Limb (tissue), 2 donors: Measurements from ENCODE around the gene PHPT1.
"Not testable (repeated sequence)": the region's sequence is repeated elsewhere in the genome, so short reads cannot be mapped to it uniquely, and the experiment has no call there.

Source experiments
- DNase-seq, 2 donors: peaks; one replicate each; pipeline ENCODE4 v3.0.0-alpha.2; 2016; ENCODE audit errors: extremely low spot score in 2 of 2

Gene PHPT1

DNA sequence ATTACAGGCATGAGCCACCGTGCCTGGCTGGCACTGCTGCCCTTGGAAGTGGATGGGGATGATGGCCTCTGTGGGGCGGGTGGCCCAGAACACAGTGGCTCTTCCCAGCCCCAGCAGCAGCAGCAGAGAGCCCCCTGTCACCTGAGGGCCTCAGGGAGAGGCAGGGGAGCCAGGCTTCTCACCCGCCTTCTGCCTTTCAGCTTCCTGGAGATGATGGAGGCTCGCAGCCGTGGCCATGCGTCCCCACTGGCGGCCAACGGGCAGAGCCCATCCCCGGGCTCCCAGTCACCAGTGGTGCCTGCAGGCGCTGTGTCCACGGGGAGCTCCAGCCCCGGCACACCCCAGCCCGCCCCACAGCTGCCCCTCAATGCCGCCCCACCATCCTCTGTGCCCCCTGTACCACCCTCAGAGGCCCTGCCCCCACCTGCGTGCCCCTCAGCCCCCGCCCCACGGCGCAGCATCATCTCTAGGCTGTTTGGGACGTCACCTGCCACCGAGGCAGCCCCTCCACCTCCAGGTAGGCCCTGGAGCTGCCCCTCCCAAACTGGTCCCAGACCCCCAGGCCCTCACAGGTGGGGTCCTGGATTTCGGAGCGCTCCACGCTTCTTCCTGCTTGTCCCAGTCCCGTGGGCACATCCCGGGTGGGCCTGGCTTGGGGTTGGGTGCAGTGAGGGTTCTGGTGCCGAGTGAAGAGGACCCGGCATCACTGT, 11.9 kb upstream of the PHPT1 start:
- peak in 1 of 2 donors; percentile 21 for DNase-seq

DNA sequence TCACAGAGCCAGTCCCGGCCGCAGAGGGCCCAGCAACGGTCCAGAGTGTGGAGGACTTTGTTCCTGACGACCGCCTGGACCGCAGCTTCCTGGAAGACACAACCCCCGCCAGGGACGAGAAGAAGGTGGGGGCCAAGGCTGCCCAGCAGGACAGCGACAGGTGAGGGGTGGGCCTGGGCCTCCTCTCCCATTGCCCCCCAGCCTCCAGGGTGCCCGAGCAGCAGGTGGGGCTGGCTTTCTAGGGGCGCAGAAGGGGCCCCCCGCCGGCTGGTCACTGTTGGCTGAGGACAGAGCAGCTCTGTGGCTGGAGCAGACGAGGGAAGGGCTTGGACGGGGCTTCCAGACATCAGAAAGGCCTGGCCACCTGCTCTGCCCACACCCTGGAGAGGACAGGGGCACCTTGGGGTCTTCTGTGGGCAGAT, 11.3 kb upstream of the PHPT1 start:
- peak in 1 of 2 donors; percentile 26 for DNase-seq

DNA sequence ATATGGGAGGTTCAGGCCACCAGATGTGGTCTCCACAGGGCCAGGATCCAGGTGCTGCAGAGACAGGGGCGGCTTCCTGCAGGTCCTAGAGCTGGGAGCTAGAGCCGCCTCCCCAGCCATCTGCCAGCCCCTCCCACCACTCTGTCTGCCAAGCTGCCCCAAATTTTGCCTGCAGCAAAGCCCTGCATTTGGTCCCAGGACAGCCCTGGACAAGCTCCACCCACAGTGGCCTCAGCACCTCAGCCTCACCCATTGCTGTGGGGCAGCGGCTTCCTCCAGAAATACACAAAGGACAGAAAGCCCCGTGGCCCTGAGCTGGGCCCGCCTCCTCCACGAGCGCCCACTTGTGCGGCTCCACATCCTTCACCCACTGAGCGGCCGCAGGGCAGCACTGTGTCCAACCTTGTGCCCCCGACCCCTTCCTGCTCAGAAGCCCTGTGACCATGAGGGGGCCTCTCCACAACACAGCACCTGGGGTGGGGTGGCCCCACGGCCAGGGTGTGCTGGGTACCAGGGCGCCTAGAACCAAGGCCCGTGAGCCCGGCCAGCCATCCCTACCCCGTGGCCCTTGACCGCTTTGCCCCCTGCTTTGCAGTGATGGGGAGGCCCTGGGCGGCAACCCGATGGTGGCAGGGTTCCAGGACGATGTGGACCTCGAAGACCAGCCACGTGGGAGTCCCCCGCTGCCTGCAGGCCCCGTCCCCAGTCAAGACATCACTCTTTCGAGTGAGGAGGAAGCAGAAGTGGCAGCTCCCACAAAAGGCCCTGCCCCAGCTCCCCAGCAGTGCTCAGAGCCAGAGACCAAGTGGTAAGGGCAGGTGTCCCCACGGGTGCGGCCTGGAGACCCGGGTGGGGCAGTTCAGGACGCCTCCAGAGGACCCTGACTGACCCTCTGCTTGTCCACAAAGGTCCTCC, 10.6 kb upstream of the PHPT1 start:
- DNase-seq = peak in 1 of 2 donors; percentile 28

DNA sequence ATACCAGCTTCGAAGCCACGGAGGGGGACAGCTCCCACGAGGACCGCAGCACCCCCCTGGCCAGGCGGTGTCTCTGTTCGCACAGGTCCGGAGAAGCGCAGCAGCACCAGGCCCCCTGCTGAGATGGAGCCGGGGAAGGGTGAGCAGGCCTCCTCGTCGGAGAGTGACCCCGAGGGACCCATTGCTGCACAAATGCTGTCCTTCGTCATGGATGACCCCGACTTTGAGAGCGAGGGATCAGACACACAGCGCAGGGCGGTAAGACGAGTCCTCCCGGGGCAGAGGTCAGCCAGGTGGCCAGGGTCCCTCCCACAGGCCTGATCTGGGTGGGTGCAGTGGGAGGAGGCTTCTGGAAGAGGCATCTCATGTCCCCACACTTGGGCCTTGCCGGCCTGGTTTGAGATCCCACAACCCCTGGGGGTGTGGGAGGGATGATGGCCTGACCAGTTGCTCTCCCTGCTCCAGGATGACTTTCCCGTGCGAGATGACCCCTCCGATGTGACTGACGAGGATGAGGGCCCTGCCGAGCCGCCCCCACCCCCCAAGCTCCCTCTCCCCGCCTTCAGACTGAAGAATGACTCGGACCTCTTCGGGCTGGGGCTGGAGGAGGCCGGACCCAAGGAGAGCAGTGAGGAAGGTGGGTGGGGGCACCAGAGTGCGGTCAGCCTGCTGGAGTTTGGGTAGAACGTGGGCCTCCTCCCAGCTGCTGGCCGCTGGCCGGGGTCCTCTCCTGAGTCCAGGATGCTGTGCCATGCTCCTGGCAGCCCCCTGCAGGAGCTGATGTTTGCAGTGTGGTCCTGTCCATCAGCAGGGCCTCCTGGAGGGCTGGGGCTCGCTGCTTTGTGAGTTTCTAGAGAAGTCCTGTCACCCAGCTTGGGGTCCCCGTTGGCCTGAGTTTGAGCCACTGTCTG, 9.7 kb upstream of the PHPT1 start:
- no peak for DNase-seq

DNA sequence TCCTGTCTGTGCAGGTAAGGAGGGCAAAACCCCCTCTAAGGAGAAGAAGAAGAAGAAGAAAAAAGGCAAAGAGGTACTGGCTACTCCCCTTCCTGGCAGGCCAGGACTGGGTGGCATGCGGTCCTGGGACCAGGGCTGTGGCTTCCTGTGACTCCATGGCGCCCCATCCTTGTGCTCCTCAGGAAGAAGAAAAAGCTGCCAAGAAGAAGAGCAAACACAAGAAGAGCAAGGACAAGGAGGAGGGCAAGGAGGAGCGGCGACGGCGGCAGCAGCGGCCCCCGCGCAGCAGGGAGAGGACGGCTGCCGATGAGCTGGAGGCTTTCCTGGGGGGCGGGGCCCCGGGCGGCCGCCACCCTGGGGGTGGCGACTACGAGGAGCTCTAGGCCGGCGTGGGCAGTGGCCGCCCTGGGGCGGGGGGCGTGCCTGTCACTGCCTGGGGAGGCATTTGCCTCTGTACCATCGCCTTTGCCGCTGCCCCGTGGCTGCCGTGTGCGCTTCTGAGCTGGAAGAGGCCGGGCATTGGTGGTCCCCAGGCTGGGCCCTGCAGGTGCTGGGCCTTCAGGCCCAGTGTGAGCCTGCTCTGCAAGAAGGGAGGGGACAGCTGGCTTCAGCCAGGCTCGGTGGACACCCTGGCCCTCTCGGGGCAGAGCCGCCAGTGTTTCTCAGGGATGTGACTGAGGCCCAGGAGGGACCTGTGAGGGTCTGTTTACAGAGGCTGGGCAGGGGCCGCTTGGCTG, 8.9 kb upstream of the PHPT1 start:
- no peak for DNase-seq

DNA sequence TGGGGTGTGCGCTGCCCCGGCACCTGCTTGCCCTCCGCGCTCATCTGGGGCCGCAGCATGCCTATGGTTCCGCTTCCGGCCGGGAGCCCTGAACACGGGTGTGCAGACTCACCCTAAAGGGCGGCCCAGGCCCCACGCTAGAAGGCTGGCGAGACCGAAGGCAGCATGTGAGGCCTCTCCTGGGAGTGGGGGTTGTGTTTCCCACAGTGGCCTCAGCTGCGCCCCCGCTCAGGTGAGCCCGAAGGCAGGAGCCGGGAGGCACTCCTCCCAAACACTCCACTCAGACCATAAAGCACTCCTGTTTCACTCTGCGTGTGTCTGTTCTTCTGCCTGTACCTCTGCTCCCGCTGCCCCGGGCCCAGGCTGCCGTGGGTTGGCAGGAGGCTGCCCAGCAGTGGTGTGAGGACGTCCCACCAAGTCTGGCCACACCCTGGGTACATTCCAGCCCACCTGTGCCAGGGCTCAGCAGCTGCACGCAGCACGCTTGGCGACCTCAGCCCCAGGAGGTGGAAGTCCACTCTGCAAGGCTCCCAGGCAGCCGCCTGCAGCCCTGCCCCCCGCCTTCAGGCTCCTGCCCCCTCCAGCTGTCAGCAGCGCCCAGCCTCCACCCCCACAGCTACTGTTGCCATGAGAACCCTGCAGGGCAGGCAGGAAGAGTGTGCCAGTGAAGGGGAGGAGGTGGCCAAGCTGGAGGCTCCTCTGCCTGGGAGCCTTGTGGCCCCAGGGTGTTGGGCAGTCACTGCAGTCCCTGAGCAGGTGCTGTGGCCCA, 8.1 kb upstream of the PHPT1 start:
- no peak for DNase-seq

DNA sequence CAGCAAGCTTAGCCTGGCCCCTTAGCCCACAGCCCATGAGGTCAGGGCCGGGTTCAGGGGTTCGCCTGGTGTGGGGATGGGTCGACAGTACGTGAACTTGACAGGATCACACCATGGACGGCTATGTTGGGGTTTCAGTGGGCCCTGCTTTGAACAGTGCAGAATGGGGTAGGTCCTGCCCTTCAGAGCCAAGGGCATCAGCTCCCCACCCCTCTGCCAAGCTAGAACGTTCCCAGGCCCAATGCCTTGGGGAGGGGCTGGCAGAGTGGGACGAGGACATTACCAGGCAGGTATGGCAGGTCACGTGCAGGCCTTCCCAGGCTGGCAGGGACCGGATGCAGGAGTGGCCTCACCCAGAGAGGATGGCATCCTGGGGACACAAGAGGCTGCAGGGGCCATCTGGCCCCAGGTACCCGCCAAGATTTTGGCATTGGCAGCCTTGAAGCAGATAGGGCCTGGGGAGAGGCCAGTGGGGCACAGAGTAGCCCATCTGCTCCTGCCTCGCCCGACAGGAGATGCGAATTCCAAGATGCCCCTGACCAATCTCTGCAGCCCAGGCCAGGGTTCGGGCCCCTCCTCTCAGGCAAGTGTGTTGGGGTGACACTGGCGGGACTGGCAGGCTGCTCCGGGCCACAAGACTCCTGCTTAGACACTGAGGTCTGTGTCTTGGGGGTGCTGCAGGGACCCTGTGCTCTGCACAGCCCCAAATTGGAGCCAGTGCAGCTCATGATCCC, 7.4 kb upstream of the PHPT1 start:
- not testable (repeated sequence) for DNase-seq

DNA sequence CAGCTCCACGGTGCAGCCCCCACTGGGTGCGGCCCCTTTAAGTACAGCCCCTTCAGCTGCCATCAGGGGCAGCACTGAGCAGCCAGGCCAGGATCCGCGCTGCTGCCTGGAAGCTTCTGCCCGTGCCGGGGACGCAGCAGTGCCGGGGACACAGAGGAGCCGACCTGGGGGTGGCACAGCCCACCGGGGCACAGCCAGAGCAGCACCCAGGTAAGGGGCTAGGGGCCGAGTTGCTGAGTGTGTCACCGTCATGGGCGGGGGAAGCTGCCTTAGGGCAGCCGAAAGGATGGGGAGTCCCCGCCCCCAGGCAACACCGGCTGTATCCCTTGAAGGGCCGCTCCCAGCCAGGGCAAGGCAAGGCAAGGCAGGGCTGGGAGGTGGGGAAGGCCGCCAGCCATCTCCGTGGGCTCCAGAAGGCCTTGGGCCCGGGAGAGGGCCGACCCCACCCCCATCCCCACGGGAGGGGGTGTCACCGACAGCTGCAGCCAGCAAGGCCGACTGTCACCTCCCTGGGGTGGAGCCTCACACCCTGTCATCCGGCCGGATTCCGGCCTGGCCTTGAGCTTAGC, 6.7 kb upstream of the PHPT1 start, which contains the start of gene AJM1:
Gene AJM1, plus strand, starts transcription at position 99 of the 569 bp plus-strand sequence. CDS start 1,937 bp downstream, outside the sequence.
- DNase-seq = peak; percentile 72 to 90

DNA sequence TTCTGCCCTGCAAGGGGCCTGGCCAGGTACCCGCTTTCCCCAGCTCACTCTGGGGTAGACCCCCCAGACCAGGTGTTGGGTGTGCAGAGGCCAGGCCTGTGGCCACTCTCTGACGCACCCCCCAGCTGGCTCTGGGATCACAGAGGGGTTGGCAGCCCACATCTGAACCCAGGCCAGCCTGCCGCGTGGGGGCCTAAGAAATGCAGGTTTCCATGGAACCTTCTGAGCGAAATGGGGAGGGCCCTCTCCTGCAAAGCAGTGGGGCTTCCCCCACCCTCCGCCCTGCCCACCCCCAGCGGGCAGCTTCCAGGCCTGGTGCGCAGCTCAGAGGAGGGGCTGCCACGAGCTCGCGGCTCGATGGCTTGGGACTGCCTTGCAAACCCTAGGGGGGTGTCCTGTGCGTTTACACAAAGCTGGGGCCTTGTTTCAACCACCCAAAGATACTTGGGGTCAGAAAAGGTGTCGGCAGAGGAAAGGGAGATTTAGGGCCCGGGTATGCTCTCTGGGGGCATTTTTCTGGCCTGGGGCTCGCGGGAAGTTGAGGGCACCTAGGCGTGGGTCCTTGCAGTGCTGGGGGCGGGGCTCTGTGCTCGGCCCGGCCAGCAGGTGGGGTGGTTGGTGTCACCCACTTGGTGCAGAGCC, 5.9 kb upstream of the PHPT1 start:
- not testable (repeated sequence) for DNase-seq

DNA sequence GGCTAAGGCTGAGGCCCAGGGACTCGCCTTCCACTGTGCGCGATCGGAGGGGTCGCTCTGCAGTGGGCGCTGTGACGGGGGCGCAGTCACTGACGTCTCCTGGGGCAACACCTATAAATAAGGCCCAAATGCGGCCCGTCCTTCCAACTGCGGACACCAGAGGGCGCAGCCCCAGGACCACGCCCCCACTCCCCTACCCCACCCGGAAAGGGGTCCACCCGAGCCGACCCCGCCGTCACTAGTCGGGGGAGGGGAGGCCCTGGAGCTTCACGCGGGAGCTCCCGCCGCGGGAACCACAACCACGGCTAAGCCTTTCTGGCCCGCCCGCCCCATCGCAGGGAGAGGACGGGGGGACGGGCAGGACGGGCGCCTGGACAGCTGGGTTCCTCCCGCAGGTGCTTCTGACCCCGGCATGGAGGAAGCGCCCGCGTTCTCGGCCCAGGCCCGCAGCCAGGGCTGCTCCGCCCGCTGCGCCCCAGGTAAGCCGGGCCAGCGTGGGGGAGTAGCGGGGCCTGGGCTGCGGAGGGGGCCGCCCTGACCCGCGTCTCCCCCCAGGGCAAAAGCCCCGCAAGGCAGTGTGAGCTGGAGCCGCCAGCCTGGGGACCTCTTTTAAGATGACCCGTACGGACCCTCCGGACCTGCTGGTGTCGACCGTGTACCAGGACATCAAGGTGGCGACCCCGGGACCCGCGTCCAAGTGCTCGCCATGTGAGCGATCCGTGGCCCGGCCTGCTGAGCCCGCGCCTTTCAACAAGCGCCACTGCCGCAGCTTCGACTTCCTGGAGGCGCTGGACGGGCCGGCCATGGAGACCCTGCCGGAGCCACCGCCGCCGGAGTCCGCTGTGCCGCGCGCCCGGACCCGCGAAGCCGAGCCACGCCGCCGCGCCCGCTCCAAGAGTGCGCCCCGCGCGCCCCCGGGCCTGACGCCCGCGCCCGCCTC, 5.1 kb upstream of the PHPT1 start:
- DNase-seq = peak in 1 of 2 donors; percentile 76

DNA sequence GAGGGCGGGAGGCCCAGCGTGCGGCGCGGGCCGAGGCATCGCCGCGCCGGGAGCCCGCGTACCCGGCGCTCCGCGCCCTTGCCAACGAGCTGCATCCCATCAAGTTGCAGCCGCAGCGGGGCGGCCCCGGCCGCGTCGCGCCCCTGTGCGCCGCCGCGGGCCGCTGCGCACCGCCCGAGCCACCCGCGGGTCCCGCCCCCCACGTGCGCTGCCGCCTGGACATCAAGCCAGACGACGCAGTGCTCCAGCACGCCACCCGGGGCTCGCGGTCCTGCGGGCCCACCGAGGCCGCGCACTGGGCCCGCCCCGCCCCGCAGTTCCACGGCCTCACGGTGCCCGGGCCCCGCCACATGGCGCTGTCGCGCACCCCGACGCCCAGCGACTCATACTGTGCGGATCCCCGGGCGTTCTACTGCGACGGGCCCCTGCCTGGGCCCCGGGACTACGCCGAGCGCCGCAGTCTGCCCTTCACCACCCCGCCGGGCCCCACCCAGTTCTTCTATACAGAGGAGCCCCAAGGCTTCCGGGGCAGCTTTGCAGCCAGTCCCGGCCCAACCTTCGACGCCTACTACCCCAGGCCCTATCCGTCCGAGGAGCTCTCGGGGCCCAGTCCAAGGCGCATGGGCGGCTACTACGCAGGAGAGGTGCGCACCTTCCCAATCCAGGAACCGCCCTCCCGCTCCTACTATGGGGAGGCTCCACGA, 4.3 kb upstream of the PHPT1 start:
- DNase-seq = no peak

DNA sequence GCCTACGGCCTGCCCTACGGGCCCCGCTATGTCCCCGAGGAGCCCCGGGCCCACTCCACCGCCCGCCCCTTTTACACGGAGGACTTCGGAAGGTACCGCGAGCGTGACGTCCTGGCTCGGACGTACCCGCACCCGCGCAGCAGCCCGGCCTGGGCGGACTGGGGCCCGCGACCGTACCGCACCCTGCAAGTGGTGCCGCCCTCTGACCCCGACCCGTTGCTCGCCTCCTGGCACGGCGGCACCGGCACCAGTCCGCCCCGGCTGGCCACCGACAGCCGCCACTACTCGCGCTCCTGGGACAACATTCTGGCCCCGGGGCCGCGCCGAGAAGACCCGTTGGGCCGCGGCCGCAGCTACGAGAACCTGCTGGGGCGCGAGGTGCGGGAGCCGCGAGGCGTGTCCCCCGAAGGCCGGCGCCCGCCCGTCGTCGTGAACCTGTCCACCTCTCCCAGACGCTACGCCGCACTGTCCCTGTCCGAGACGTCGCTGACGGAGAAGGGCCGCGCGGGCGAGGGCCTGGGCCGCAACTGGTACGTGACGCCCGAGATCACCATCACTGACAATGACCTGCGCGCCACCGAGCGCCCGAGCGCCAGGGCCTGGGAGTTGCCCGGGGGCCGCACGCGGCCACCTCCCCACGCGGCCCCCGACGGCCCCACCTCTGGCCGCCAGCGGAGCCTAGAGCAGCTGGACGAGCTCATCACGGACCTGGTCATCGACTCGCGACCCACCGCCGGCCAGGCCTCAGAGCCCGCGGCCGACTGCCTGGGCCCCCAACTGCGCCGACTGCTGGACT, 3.5 kb upstream of the PHPT1 start:
- no peak for DNase-seq

DNA sequence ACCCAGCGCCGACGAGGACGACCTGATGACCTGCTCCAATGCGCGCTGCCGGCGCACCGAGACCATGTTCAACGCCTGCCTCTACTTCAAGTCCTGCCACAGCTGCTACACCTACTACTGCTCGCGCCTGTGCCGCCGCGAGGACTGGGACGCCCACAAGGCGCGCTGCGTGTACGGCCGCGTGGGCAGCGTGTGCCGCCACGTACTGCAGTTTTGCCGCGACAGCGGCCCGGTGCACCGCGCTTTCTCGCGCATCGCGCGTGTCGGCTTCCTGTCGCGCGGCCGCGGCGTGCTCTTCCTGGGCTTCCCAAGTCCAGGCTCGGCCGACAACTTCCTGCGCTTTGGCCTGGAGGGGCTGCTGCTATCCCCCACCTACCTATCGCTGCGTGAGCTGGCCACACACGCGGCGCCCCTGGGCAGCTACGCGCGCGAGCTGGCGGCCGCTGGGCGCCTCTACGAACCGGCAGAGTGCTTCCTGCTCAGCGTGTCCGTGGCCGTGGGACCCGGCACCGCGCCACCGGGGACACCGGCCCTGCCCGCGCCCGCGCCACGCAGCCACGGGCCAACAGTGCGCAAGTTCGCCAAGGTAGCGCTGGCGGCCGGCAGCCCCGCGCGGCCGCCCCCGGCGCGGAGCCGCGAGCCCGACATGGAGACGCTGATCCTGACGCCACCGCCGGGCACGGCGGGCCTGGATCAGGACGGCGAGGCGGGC, 2.7 kb upstream of the PHPT1 start:
- no peak for DNase-seq

DNA sequence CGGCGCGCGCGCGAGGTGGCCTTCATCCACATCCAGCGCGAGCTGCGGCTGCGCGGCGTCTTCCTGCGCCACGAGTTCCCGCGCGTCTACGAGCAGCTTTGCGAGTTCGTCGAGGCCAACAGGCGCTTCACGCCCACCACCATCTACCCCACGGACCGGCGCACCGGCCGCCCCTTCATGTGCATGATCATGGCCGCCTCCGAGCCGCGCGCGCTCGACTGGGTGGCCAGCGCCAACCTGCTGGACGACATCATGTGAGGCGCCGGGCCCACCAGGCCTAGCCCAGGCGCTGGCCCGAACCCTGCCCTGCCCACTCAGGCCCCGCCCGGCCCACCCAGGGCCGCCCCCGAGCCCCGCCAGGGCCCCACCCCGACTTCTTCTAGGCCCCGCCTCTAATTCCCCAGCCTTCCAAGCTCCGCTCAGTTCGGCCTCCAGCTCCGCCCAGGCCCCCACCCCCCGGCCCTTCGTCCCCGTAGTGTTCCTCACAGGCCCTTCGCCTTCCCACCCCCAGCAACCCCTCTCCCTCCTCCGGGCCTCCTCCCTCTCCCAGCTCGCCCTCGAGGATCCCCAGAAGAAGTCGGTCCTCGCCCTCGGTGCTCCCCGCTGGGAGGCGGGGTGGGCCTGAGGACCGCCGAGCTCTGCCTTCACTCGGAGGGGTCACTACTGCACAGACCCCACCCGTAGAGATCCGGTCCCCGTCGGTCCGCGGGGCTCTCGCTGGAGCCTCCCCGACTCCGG, 2.0 kb upstream of the PHPT1 start:
- DNase-seq = peak; percentile 50 to 78
